GM19239 (cell line): ENCODE measurements around the gene KICS2.
"Not testable (repeated sequence)": the region's sequence is repeated elsewhere in the genome, so short reads cannot be mapped to it uniquely, and the experiment has no call there.

Experiments used
- DNase-seq: peaks from one replicate; pipeline ENCODE4 v3.0.0; 2011; ENCODE audit warnings: low spot score; ENCODE audit not compliant: insufficient read length
- FAIRE-seq: peaks from 2 replicates; lab custom pipeline; 2011; peaks lifted over from hg19 to GRCh38; lab: Jason Lieb, UNC

The KICS2 gene

GRCh38 chr12:64218597-64218996, 3.5 kb downstream of the KICS2 start:
- peak; percentile 7 for DNase-seq
- no peak for FAIRE-seq

DNA sequence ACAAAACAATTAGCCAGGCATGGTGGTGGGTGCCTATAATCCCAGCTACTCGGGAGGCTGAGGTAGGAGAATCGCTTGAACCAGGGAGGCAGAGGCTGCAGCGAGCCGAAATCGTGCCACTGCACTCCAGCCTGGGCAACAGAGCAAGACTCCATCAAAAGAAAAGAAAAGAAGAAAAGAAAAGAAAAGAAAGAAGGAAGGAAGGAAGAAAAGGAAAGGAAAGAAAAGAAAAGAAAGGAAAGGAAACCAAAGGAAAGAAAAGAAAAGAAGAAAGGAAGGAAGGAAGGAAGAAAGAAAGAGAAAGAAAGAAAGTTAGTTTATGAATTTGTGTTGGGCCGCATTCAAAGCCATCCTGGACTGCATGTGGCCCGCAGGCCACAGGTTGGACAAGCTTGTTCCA, 4.5 kb downstream of the KICS2 start:
- FAIRE-seq, result not testable (repeated sequence)

GRCh38 chr12:64216239-64216638, 5.9 kb downstream of the KICS2 start:
- FAIRE-seq (no peak), DNase-seq (no peak)

More for the DNA sequence above, 4.5 kb downstream of the KICS2 start:
- DNase-seq, result not testable (repeated sequence)

GRCh38 chr12:64212119-64212746, 9.9 kb downstream of the KICS2 start:
- DNase-seq, result no peak
- no peak for FAIRE-seq

- FAIRE-seq, result no peak
- DNase-seq, result no peak
Measured at GRCh38 chr12:64207453-64207852, 14.6 kb downstream of the KICS2 start.

- DNase-seq, result no peak
- no peak for FAIRE-seq
Measured at GRCh38 chr12:64205542-64205941, 16.6 kb downstream of the KICS2 start.

DNA sequence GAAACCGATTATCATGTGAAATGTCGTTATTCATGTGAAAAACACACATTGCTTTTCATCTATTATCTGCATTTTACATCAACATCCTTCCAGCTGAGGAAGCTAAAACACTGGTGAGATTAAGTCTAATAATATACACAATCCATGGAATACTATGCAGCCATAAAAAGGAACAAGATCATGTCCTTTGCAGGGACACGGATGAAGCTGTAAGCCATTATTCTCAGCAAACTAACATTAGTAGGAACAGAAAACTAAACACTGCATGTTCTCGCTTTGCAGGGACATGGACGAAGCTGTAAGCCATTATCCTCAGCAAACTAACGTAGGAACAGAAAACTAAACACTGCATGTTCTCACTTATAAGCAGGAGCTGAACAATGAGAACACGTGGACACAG, 18.3 kb downstream of the KICS2 start:
- DNase-seq (no peak), FAIRE-seq (no peak)

DNA sequence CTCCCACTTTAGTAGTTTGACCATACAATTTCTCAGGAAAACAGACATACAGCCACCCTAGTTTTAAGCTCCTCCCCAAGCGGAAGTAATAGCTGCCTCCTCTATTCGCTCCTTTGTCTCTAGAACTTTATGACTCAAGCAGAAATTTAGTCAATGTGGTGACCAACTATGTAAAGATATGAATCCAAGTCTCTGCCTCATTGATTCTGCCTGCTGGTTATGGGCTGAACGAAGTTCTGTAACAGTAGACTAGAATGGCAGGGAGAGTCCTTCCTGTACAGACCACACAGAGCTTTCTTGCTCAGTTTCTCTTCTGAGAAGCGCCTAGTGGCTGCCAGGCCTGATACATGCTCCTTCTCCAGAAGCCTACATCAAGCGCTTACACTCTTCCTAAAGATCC, 19.1 kb downstream of the KICS2 start:
- FAIRE-seq (no peak), DNase-seq (no peak)

- not testable (repeated sequence) for FAIRE-seq, DNase-seq
Measured at GRCh38 chr12:64195841-64196240, 26.3 kb downstream of the KICS2 start.

- FAIRE-seq (no peak), DNase-seq (no peak)
Measured at GRCh38 chr12:64194333-64195149, 27.6 kb downstream of the KICS2 start.

DNA sequence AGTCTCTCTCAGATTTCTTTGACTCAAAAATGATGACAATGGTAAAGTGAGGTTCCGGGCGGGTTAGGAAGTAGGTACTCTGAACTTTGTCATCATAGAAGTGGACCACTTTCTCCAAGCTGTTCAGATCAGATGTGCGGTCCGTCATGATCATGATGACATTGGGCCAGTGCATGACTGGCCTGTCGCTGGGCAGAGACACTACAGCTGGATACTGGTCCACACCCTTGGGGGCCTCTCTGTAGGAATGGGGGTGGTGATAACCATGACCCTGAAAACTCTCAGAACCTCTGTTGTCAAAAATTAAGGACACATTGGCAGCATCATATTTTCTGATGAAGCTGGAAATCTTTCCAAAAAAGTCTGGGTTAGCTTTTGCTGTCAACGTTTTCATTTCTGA, 28.2 kb downstream of the KICS2 start:
- no peak for FAIRE-seq

DNA sequence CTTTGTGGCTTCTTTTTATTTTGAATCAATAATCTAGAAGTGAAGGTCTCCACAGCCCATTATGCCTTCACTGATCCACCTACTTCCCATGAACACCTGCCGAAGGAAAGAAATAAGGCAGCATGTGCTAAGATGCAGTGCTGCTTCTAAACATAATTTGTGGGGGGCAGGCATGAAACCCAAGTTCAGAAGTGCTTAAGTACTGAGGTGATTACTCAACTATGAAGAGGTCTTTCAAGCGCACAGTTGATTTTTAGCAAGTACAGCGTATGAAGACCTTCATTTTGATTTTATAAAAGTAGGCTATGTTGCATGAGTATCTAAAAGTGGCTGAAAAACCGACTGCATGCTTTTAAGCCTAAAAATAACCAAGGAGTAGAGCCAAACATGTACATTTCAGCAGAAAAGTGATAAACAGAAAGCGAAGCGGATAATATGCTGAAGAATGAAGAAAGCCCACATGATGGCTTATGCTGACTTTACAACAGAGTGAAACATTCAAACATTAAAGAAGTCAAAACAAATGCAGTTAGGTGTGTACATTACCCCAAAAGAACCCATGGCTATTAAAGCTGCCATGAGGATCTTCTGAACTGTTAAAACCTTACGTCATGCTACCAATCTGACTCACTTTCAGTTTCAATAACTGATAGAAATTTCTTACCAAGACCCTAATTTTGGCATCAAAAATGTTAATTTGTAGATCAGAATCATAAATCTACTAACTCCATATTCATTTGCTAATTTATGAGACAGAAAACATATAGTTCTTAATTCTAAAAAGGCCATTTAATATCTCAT, 29.3 kb downstream of the KICS2 start:
- FAIRE-seq, result peak; percentile 72

More for the DNA sequence above, 28.2 kb downstream of the KICS2 start:
- no peak for DNase-seq

GRCh38 chr12:64190140-64190539, 32.0 kb downstream of the KICS2 start:
- DNase-seq (no peak), FAIRE-seq (no peak)

More for the DNA sequence above, 29.3 kb downstream of the KICS2 start:
- DNase-seq, result peak; percentile 27

DNA sequence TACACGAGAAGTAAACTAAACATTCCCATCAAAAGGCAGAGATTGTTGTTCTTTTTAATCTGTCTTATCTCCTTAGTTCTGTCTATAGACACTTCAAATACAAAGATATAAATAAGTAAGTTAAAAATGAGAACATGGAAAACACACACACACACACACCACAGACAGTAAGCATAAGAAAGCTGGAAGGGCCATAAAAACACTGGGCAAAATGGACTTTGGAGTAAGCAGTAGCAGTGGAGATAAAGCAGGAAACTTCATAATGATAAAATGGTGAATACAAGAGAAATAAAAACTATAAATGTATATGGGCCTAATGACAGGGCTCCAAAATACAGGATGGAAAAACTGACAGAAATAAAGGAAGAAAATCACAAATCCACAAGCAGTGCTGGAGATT, 32.6 kb downstream of the KICS2 start:
- DNase-seq (no peak), FAIRE-seq (no peak)

DNA sequence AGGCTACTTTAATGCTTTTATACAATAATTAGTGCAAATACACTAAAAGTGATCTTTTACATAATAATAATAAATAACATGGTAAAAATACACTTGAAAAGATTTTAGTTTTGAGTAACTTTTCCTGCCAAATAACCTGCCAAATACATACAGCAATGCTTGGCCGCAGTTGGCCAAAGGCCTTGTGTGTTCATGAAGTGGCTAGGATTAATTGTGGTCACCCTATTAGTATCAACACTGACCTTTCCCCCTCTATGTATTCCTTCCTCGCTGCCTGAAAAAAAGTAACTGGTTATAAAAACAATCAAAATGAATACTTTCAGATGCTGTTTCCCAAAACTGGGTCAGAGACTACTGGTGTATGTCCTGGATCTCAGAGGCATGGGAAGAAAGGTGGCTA, 34.3 kb downstream of the KICS2 start:
- DNase-seq, result no peak
- FAIRE-seq, result no peak

DNA sequence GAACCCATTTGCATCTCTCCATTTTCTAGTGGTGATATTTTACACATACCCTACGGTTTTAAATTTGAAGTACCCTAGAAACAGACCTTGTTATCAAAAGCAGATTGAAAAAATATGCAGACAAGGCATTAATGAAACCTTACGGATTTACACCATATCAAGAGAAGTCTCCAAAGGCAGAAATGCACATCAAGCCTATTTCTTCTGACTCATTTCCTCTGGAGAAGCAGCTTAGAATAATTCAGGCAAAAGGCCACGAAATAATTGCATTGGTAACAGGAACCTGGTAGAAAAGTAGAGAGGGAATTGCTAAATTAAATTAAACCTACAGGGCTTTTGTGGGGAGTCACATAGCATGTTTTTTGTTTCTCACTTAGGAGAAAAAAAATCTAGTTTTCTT, 34.7 kb downstream of the KICS2 start:
- FAIRE-seq (no peak), DNase-seq (no peak)

GRCh38 chr12:64186789-64187188, 35.3 kb downstream of the KICS2 start:
- DNase-seq, result no peak
- no peak for FAIRE-seq

- no peak for FAIRE-seq
- DNase-seq, result no peak
Measured at GRCh38 chr12:64184216-64184615, 37.9 kb downstream of the KICS2 start.

- no peak for DNase-seq
- FAIRE-seq, result no peak
Measured at GRCh38 chr12:64181430-64182291, 40.4 kb downstream of the KICS2 start.

DNA sequence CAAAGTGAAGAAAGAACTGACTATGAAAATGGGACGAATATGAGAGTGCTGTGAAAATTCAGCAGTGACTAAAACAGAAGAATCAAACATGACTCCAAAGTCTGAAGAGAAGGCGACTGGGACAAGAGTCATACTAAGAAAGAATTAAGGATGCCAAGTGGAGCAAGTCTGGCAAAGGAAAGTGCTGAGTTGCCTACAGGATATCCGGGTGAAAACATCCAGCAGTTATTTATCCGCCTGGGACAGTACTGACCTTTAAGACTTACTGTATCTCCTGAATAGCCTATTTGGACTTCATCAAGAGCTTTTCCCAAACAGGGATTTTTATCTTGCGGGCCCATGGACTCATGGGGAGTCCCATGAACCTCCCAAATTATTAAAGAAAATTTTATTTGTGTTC, 41.1 kb downstream of the KICS2 start:
- no peak for FAIRE-seq
- no peak for DNase-seq
